WTC11 (cell line): ENCODE data around the gene WNT10A.

Experiments
- TF ChIP-seq, protein P1 (sequence below): sonication (generic); formaldehyde crosslinking; IDR thresholded peaks from 2 replicates; pipeline ENCODE4 v1.8.1; 2022; ENCODE audit warnings: low read depth, missing genetic modification reagents, borderline replicate concordance
- TF ChIP-seq, protein P2 (sequence below): sonication (generic); formaldehyde crosslinking; IDR thresholded peaks from 2 replicates; pipeline ENCODE4 v1.8.1; 2023; ENCODE audit warnings: mild to moderate bottlenecking, missing genetic modification reagents, moderate library complexity

DNA sequence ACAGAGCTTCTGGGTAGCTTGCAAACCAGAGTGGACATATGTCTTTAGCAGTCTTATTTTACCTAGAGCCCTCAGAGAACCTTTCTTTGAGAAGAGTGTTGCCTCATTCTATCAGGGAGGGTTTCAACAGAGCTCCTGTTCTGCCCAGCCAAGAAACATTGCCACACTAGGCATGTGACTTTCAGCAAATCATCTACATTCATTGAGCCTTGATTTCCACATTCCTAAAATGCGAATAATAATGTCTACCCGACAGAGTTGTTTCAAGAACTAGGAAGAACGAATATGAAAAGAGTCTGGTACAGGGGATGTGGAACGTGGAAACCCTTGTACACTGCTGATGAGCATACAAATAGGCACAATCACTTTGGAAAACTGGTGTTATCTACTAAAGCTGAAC is 41.2 kb upstream of the WNT10A start:
- TF ChIP-seq, protein P1, sequence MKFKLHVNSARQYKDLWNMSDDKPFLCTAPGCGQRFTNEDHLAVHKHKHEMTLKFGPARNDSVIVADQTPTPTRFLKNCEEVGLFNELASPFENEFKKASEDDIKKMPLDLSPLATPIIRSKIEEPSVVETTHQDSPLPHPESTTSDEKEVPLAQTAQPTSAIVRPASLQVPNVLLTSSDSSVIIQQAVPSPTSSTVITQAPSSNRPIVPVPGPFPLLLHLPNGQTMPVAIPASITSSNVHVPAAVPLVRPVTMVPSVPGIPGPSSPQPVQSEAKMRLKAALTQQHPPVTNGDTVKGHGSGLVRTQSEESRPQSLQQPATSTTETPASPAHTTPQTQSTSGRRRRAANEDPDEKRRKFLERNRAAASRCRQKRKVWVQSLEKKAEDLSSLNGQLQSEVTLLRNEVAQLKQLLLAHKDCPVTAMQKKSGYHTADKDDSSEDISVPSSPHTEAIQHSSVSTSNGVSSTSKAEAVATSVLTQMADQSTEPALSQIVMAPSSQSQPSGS: no peak
- TF ChIP-seq, protein P2, sequence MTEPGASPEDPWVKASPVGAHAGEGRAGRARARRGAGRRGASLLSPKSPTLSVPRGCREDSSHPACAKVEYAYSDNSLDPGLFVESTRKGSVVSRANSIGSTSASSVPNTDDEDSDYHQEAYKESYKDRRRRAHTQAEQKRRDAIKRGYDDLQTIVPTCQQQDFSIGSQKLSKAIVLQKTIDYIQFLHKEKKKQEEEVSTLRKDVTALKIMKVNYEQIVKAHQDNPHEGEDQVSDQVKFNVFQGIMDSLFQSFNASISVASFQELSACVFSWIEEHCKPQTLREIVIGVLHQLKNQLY (CRISPR knock-in tag): no peak
